DMS153 treated with DMSO at 0.1 percent for 48 hours (cell line): ENCODE data around the gene LRPAP1.
"Not testable (repeated sequence)": the region's sequence is repeated elsewhere in the genome, so short reads cannot be mapped to it uniquely, and the experiment has no call there.

Experiments
- DNase-seq: peaks from one replicate; lab custom pipeline; 2025; ENCODE audit not compliant: unreplicated experiment; lab: John Stamatoyannopoulos, UW

The LRPAP1 gene

GRCh38 chr4:3531879-3532750 is at the start of gene LRPAP1:
Gene LRPAP1 (minus strand): TSS chr4:3532422. CDS start chr4:3532412, 10 bp downstream.
- peak; percentile 41 for DNase-seq

GRCh38 chr4:3581334-3582090 is 49.3 kb upstream of the LRPAP1 start:
- DNase-seq, result not testable (repeated sequence)

- DNase-seq, result not testable (repeated sequence)
Measured at GRCh38 chr4:3580859-3581258, 48.6 kb upstream of the LRPAP1 start.

- not testable (repeated sequence) for DNase-seq
Measured at GRCh38 chr4:3578527-3579144, 46.4 kb upstream of the LRPAP1 start.

GRCh38 chr4:3578052-3578451 is 45.8 kb upstream of the LRPAP1 start:
- not testable (repeated sequence) for DNase-seq

GRCh38 chr4:3577208-3577892 is 45.1 kb upstream of the LRPAP1 start:
- not testable (repeated sequence) for DNase-seq

- not testable (repeated sequence) for DNase-seq
Measured at GRCh38 chr4:3576533-3577207, 44.4 kb upstream of the LRPAP1 start.

- DNase-seq, result not testable (repeated sequence)
Measured at GRCh38 chr4:3575426-3576369, 43.5 kb upstream of the LRPAP1 start.

- DNase-seq, result not testable (repeated sequence)
Measured at GRCh38 chr4:3574865-3575264, 42.6 kb upstream of the LRPAP1 start.

- not testable (repeated sequence) for DNase-seq
Measured at GRCh38 chr4:3574346-3574745, 42.1 kb upstream of the LRPAP1 start.

GRCh38 chr4:3573131-3573530 is 40.9 kb upstream of the LRPAP1 start:
- no peak for DNase-seq

GRCh38 chr4:3572363-3572762 is 40.1 kb upstream of the LRPAP1 start:
- DNase-seq, result no peak

- DNase-seq, result no peak
Measured at GRCh38 chr4:3571921-3572320, 39.7 kb upstream of the LRPAP1 start.

- DNase-seq, result not testable (repeated sequence)
Measured at GRCh38 chr4:3570923-3571322, 38.7 kb upstream of the LRPAP1 start.

- DNase-seq, result not testable (repeated sequence)
Measured at GRCh38 chr4:3569611-3570010, 37.4 kb upstream of the LRPAP1 start.

- DNase-seq, result not testable (repeated sequence)
Measured at GRCh38 chr4:3566701-3567100, 34.5 kb upstream of the LRPAP1 start.

- DNase-seq, result not testable (repeated sequence)
Measured at GRCh38 chr4:3566301-3566700, 34.1 kb upstream of the LRPAP1 start.

GRCh38 chr4:3564948-3565347 is 32.7 kb upstream of the LRPAP1 start:
- not testable (repeated sequence) for DNase-seq

GRCh38 chr4:3563403-3563802 is 31.2 kb upstream of the LRPAP1 start:
- no peak for DNase-seq
